ENCODE data around the gene C22orf31.

DNA sequence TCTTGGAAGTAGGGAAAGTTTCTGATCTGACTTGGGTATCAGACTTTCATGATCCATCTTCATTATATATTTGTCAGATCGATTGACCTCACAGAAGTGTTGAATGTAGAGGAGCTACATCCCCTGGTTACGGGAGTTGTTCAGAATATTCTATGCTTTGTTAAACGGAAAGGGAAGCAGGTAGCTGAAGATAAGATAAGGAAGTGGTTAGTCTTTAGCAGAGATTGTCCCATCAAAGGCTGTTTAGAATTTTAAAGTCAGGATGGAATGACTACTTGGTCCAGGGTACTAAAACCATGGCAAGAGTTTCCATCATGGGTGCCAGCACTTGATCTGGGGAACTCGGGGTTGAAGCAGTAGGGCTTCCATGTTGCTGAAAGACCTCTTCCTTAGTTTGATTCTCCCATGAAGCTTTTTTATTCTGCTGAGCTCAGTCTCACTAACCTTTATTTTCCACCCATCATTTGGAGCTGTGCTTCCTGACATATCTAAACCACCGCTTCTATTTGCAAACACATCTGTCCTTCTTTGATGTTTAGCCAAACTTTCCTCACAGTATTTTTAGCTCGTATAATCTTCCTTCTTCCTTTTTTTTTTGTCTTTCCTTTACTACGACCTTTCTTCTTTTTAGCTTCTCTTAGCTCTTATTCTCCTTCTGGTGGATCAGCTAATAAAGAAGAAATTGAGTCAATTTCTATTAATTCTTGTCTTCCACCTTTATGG is 4.0 kb upstream of the C22orf31 start:
- no peak for TF ChIP-seq CTCF (conservative IDR thresholded peaks at IDR 0.05; ENCODE audit: low read depth, low read length)
- no peak for TF ChIP-seq EZH2 (IDR thresholded peaks at IDR 0.05; ENCODE audit: low read length, unreplicated experiment)
